Uterus (tissue), 4 donors: ENCODE results near the gene CYP26B1. TPM values are rescaled to one million over a fixed set of nuclear protein-coding genes. Genes with fewer than 3 reads are reported as not detected.

Experiments used
- DNase-seq, 2 donors: peaks; one replicate each; pipeline ENCODE4 v3.0.0-alpha.2; 2019 to 2020
- H3K27ac ChIP-seq, 2 donors: fragments of 200-600 bp; sonication (generic); 1 replicate in 1 of 2; 2 replicates in 1 of 2; pipeline ENCODE4 v1.5.1; 2016 to 2018
- H3K27me3 ChIP-seq, 2 donors: fragments of 200-600 bp; sonication (generic); one replicate each; pipeline ENCODE4 v1.5.1; 2018 to 2019; ENCODE audit warnings: control low read depth in 1 of 2
- H3K36me3 ChIP-seq, 2 donors: fragments of 200-600 bp; sonication (generic); one replicate each; pipeline ENCODE4 v1.5.1; 2019; ENCODE audit warnings: control low read depth in 1 of 2
- H3K4me1 ChIP-seq, 2 donors: fragments of 200-600 bp; sonication (generic); one replicate each; pipeline ENCODE4 v1.5.1; 2018 to 2019; ENCODE audit warnings: control low read depth in 1 of 2
- H3K4me3 ChIP-seq, 2 donors: fragments of 200-600 bp; sonication (generic); 1 replicate in 1 of 2; 2 replicates in 1 of 2; pipeline ENCODE4 v1.5.1; 2018 to 2019; ENCODE audit warnings: mild to moderate bottlenecking in 1 of 2
- H3K9me3 ChIP-seq, 2 donors: fragments of 200-600 bp; sonication (generic); one replicate each; pipeline ENCODE4 v1.5.1; 2019; ENCODE audit warnings: control low read depth in 1 of 2
- CTCF ChIP-seq, 4 experiments: fragments of 200-600 bp in 2 of 4; fragments of 450-650 bp in 2 of 4; sonication (generic) in 2 of 4; IDR thresholded peaks; one replicate each; pipeline ENCODE4 v1.5.1; 2016 to 2019; ENCODE audit warnings: antibody characterized with exemption in 4 of 4, mild to moderate bottlenecking in 2 of 4, moderate library complexity in 1 of 4
- POLR2A ChIP-seq, 2 donors: fragments of 450-650 bp; IDR thresholded peaks; one replicate each; pipeline ENCODE4 v1.6.1; 2016; ENCODE audit warnings: antibody characterized with exemption in 2 of 2, mild to moderate bottlenecking in 1 of 2, moderate library complexity in 1 of 2
- intact Hi-C: fragments of 100-400 bp; cut with DNase I; formaldehyde crosslinking; loops from one replicate; pipeline ENCODE4 v1.15.1; 2023; ENCODE audit warnings: low total_unique reads
- total RNA-seq, 4 donors: library from RNA; depleted of rRNA in 3 of 4; stranded (reverse); fragments of >200 nt in 3 of 4; gene quantifications; one replicate each; pipeline versions ENCODE4 v1.1.0 to v1.2.4, GENCODE V29; 2014 to 2023
- donor health status: DM: yes; HTN: yes; CAD: no.

CYP26B1 gene
- total RNA-seq, 4 donors from 2014 or later = 0.59 to 6.5 (median 1.4) TPM; not detected in 1

DNA sequence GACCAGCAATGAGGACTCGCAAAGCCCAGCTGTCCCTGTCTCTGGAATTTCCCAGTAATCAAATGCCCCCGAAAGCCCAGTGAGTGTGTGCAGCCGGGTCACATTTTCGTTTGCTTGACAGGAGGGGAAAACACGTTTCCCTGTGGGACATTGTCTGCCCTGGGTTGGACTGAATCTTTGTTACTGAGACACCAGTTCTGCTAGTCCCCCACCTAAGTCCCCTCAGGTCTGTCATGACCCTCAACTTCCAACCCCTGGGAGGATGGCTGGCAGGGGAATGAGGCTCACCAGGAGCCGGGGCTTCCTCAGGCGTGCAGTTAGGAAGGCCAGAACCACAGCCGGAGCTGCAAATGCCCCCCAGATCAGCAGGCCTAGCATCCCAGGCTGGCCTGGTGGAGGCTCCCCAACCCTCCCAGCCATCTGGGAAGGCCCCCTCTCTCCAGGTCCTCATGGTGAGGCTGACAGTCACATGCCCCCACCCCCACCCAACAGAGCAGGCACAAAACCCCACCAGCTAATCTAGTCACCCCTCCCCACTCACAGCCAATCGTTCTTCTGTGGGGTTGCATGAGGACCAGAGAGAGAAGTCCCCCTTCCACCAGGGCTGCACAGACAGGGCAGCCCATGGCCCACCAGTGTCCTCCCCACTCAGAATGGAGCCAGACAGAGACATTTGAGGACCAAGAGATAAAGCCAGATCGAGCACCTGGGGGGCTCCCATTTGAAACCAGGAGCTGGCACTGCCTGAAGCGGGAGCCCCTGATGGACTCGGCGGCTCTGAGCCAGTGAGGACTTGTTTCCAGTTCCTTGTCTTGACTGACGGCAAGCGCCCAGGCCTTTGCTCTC lies 33.6 kb downstream of the CYP26B1 start:
- no peak overlapping the region for H3K4me3 ChIP-seq
- no peaks in the 10 kb centered on the region for H3K9me3 ChIP-seq
- intact Hi-C loops = no loop called here
- no peaks in the 10 kb centered on the region for H3K4me1 ChIP-seq
- TF ChIP-seq CTCF (IDR thresholded peaks at IDR 0.05) = no peak
- TF ChIP-seq POLR2A (IDR thresholded peaks at IDR 0.05) = no peak
- H3K27me3 ChIP-seq = no peaks in the 10 kb centered on the region
- no peak overlapping the region for H3K27ac ChIP-seq
- no peak for DNase-seq
- H3K36me3 ChIP-seq = no peaks in the 10 kb centered on the region

GRCh38 chr2:72112981-72113846 lies 34.4 kb downstream of the CYP26B1 start:
- Histone ChIP-seq H3K4me1 (no peaks in the 10 kb centered on the region), H3K27ac (no peak overlapping the region), H3K36me3 (no peaks in the 10 kb centered on the region), H3K4me3 (no peak overlapping the region), H3K27me3 (no peaks in the 10 kb centered on the region), H3K9me3 (no peaks in the 10 kb centered on the region)
- intact Hi-C loops = no loop called here
- TF ChIP-seq CTCF (IDR thresholded peaks at IDR 0.05) (no peak), POLR2A (IDR thresholded peaks at IDR 0.05) (no peak)
- no peak for DNase-seq

- H3K4me1 ChIP-seq = no peaks in the 10 kb centered on the region
- H3K9me3 ChIP-seq = no peaks in the 10 kb centered on the region
- TF ChIP-seq CTCF (IDR thresholded peaks at IDR 0.05) (no peak), POLR2A (IDR thresholded peaks at IDR 0.05) (no peak)
- intact Hi-C loops = no loop called here
- no peak overlapping the region for H3K4me3 ChIP-seq
- H3K27ac ChIP-seq = no peak overlapping the region
- H3K36me3 ChIP-seq = no peaks in the 10 kb centered on the region
- no peak for DNase-seq
- H3K27me3 ChIP-seq = no peaks in the 10 kb centered on the region
Measured at GRCh38 chr2:72112401-72112800, 35.3 kb downstream of the CYP26B1 start.

DNA sequence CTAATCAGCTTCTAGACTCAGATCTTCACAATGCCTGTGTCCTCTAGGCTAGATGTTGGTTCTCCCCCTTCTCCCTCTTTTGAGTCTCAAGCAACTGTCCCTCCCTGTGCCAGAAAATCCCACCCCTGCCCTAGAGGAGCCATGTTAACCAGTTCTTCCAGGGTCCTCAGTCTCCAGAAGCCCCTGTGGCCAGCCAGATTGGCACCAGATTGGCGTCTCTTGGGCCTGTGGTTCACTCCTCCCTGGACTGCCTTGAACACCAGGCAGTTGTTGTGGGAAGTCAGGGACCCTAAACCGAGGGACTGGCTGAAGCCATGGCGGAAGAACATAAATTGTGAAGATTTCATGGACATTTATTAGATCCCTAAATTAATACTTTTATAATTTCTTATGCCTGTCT lies 36.6 kb downstream of the CYP26B1 start:
- no peak overlapping the region for H3K27ac ChIP-seq
- intact Hi-C loops = no loop called here
- TF ChIP-seq CTCF (IDR thresholded peaks at IDR 0.05) (no peak), POLR2A (IDR thresholded peaks at IDR 0.05) (no peak)
- no peak overlapping the region for H3K4me3 ChIP-seq
- H3K9me3 ChIP-seq = no peaks in the 10 kb centered on the region
- no peaks in the 10 kb centered on the region for H3K27me3 ChIP-seq
- H3K4me1 ChIP-seq = no peaks in the 10 kb centered on the region
- no peak for DNase-seq
- no peaks in the 10 kb centered on the region for H3K36me3 ChIP-seq

GRCh38 chr2:72109904-72110303 lies 37.8 kb downstream of the CYP26B1 start:
- TF ChIP-seq CTCF (IDR thresholded peaks at IDR 0.05) = no peak
- no peak for TF ChIP-seq POLR2A (IDR thresholded peaks at IDR 0.05)
- Histone ChIP-seq H3K9me3 (no peaks in the 10 kb centered on the region), H3K36me3 (no peaks in the 10 kb centered on the region), H3K4me1 (no peaks in the 10 kb centered on the region), H3K4me3 (no peak overlapping the region), H3K27ac (no peak overlapping the region), H3K27me3 (no peaks in the 10 kb centered on the region)
- DNase-seq = no peak
- intact Hi-C loops = no loop called here
